H1 (cell line): ENCODE measurements around the gene F2. TPM values are rescaled to one million over a fixed set of nuclear protein-coding genes. Genes with fewer than 3 reads are reported as not detected.

ENCODE experiments used
- CTCF ChIA-PET: fragments of 300-600 bp; sonication (Branson Sonifier 250); formaldehyde crosslinking; loops from one replicate; lab custom pipeline; 2021; ENCODE audit not compliant: partially characterized antibody; lab: Charles Lee
- POLR2A ChIA-PET: fragments of 300-600 bp; sonication (Branson Sonifier 250); formaldehyde crosslinking; loops from one replicate; lab custom pipeline; 2021; ENCODE audit warnings: inconsistent platforms; ENCODE audit not compliant: partially characterized antibody; lab: Charles Lee
- DNase-seq, 2 experiments: peaks; one replicate each; pipeline versions ENCODE4 v3.0.0 to v3.0.0-alpha.2; 2010 to 2022; ENCODE audit warnings: low spot score in 2 of 2, low read depth in 1 of 2, mixed read lengths in 1 of 2
- FAIRE-seq: peaks from 2 replicates; lab custom pipeline; 2011; peaks lifted over from hg19 to GRCh38; lab: Jason Lieb, UNC
- H2AFZ ChIP-seq: 2 replicates; pipeline ENCODE4 v1.8.1; 2012; ENCODE audit warnings: low read length, inconsistent platforms
- H2AK5ac ChIP-seq: 2 replicates; pipeline ENCODE4 v1.6.1; 2013; ENCODE audit warnings: low read depth, low read length
- H2BK120ac ChIP-seq: replicated peaks from 2 replicates; pipeline ENCODE3; 2013; ENCODE audit warnings: low read depth, low read length, inconsistent platforms
- H2BK12ac ChIP-seq: 2 replicates; pipeline ENCODE4 v1.6.1; 2013; ENCODE audit warnings: low read depth, low read length
- H2BK15ac ChIP-seq: 2 replicates; pipeline ENCODE4 v1.6.1; 2013; ENCODE audit warnings: low read length
- H2BK20ac ChIP-seq: 2 replicates; pipeline ENCODE4 v1.6.1; 2013; ENCODE audit warnings: low read length
- H2BK5ac ChIP-seq: 2 replicates; pipeline ENCODE4 v1.6.1; 2013; ENCODE audit warnings: low read depth, low read length
- H3K14ac ChIP-seq: 2 replicates; pipeline ENCODE4 v1.6.1; 2013; ENCODE audit warnings: inconsistent platforms; ENCODE audit not compliant: insufficient read length
- H3K18ac ChIP-seq: 2 replicates; pipeline ENCODE4 v1.6.1; 2013; ENCODE audit warnings: low read length; ENCODE audit errors: extremely low read depth
- H3K23ac ChIP-seq: 2 replicates; pipeline ENCODE4 v1.6.1; 2013; ENCODE audit warnings: inconsistent platforms; ENCODE audit not compliant: insufficient read length
- H3K23me2 ChIP-seq: 2 replicates; pipeline ENCODE4 v1.6.1; 2013; ENCODE audit warnings: low read depth, low read length
- H3K27ac ChIP-seq: 2 replicates; pipeline ENCODE4 v1.6.1; 2011; ENCODE audit warnings: low read depth, low read length, inconsistent platforms
- H3K27me3 ChIP-seq, 4 experiments: replicated peaks in 1 of 4; 1 replicate in 1 of 4; 2 replicates in 3 of 4; pipeline versions ENCODE4 v1.6.1 to v1.8.1; 2011 to 2013; ENCODE audit warnings: low read length in 3 of 4, mild to moderate bottlenecking in 3 of 4, inconsistent platforms in 2 of 4, mixed read lengths in 2 of 4, moderate library complexity in 1 of 4; ENCODE audit not compliant: control insufficient read depth in 3 of 4, insufficient read depth in 3 of 4; ENCODE audit errors: extremely low read depth in 1 of 4
- H3K36me3 ChIP-seq, 4 experiments: 2 replicates each; pipeline versions ENCODE4 v1.6.1 to v1.8.1; 2011 to 2013; ENCODE audit warnings: mild to moderate bottlenecking in 4 of 4, low read length in 3 of 4, moderate library complexity in 2 of 4, control low read depth in 1 of 4, inconsistent platforms in 1 of 4; ENCODE audit not compliant: insufficient read depth in 4 of 4, control insufficient read depth in 2 of 4
- H3K4ac ChIP-seq: replicated peaks from 2 replicates; pipeline ENCODE3; 2013; ENCODE audit warnings: low read length, low read depth, mixed read lengths, inconsistent platforms; ENCODE audit not compliant: insufficient read length
- H3K4me1 ChIP-seq, 4 experiments: replicated peaks in 1 of 4; 1 replicate in 1 of 4; 2 replicates in 3 of 4; pipeline versions ENCODE4 v1.6.1 to v1.8.1; 2011 to 2013; ENCODE audit warnings: low read length in 3 of 4, inconsistent platforms in 2 of 4, mixed read lengths in 1 of 4; ENCODE audit not compliant: insufficient read depth in 4 of 4, control insufficient read depth in 3 of 4
- H3K4me2 ChIP-seq, 2 experiments: 2 replicates each; pipeline versions ENCODE4 v1.6.1 to v1.8.1; 2011 to 2013; ENCODE audit warnings: low read depth in 2 of 2, low read length in 2 of 2, control low read depth in 1 of 2, inconsistent platforms in 1 of 2, mild to moderate bottlenecking in 1 of 2; ENCODE audit not compliant: insufficient read depth in 1 of 2
- H3K4me3 ChIP-seq, 4 experiments: fragments of 200-600, 300-600 bp in 1 of 4; sonication (generic), shearing (Covaris generic), sonication (Bioruptor Twin) in 1 of 4; 2 replicates each; pipeline versions ENCODE4 v1.5.1 to v1.8.1; 2011 to 2016; ENCODE audit warnings: low read length in 4 of 4, low read depth in 3 of 4, control low read depth in 2 of 4, inconsistent platforms in 2 of 4, mild to moderate bottlenecking in 2 of 4, mixed read lengths in 1 of 4, moderate library complexity in 1 of 4; ENCODE audit not compliant: insufficient read depth in 2 of 4; ENCODE audit errors: extremely low read depth in 1 of 4
- H3K56ac ChIP-seq: replicated peaks from 2 replicates; pipeline ENCODE3; 2013; ENCODE audit warnings: low read depth, mild to moderate bottlenecking, mixed read lengths, low read length, inconsistent platforms; ENCODE audit not compliant: insufficient read length
- H3K79me1 ChIP-seq: 2 replicates; pipeline ENCODE4 v1.6.1; 2013; ENCODE audit warnings: low read depth, low read length, control low read depth
- H3K79me2 ChIP-seq, 2 experiments: 2 replicates each; pipeline versions ENCODE4 v1.6.1 to v1.8.1; 2012 to 2013; ENCODE audit warnings: low read length in 2 of 2, mild to moderate bottlenecking in 2 of 2, inconsistent platforms in 1 of 2; ENCODE audit not compliant: insufficient read depth in 2 of 2, control insufficient read depth in 1 of 2
- H3K9ac ChIP-seq, 4 experiments: replicated peaks in 1 of 4; 1 replicate in 1 of 4; 2 replicates in 3 of 4; pipeline versions ENCODE4 v1.6.1 to v1.8.1; 2011 to 2013; ENCODE audit warnings: low read depth in 3 of 4, low read length in 3 of 4, control low read depth in 2 of 4, mild to moderate bottlenecking in 2 of 4, moderate library complexity in 2 of 4, inconsistent platforms in 1 of 4; ENCODE audit errors: extremely low read depth in 1 of 4
- H3K9me3 ChIP-seq, 2 experiments: 2 replicates each; pipeline versions ENCODE4 v1.6.1 to v1.8.1; 2012 to 2013; ENCODE audit warnings: mild to moderate bottlenecking in 2 of 2, moderate library complexity in 2 of 2, control low read depth in 1 of 2, inconsistent platforms in 1 of 2, low read depth in 1 of 2, low read length in 1 of 2, mixed read lengths in 1 of 2; ENCODE audit not compliant: insufficient read depth in 2 of 2
- H4K20me1 ChIP-seq, 2 experiments: replicated peaks in 1 of 2; 2 replicates each; pipeline versions ENCODE3 to v1.8.1; 2011 to 2013; ENCODE audit warnings: inconsistent platforms in 2 of 2, low read length in 2 of 2, mild to moderate bottlenecking in 1 of 2; ENCODE audit not compliant: insufficient read depth in 2 of 2, control insufficient read depth in 1 of 2
- H4K5ac ChIP-seq: 2 replicates; pipeline ENCODE4 v1.6.1; 2013; ENCODE audit warnings: low read length, low read depth, mixed read lengths, inconsistent platforms; ENCODE audit not compliant: insufficient read length
- H4K8ac ChIP-seq: 2 replicates; pipeline ENCODE4 v1.8.0; 2013; ENCODE audit warnings: mild to moderate bottlenecking, moderate library complexity, low read length, inconsistent platforms; ENCODE audit not compliant: insufficient read depth; ENCODE audit errors: extremely low read depth
- H4K91ac ChIP-seq: replicated peaks from 2 replicates; pipeline ENCODE3; 2013; ENCODE audit warnings: low read length, mixed read lengths, inconsistent platforms; ENCODE audit not compliant: insufficient read length
- CEBPB ChIP-seq: IDR thresholded peaks from 2 replicates; pipeline ENCODE4 v1.6.1; 2012; ENCODE audit warnings: low read depth, low read length
- CTBP2 ChIP-seq: IDR thresholded peaks from 2 replicates; pipeline ENCODE4 v1.7.0; 2011; ENCODE audit warnings: borderline replicate concordance, mild to moderate bottlenecking, moderate library complexity, mixed read lengths, low read length; ENCODE audit not compliant: insufficient read depth, insufficient read length
- GABPA ChIP-seq: IDR thresholded peaks from 2 replicates; pipeline ENCODE4 v1.6.1; 2011; ENCODE audit warnings: mild to moderate bottlenecking, low read length, moderate library complexity, borderline replicate concordance; ENCODE audit not compliant: insufficient read depth
- JUND ChIP-seq: IDR thresholded peaks from 2 replicates; pipeline ENCODE4 v1.6.1; 2011; ENCODE audit warnings: mild to moderate bottlenecking, improper control_type of control experiment, low read length
- KDM4A ChIP-seq: IDR thresholded peaks from one replicate; pipeline ENCODE4 v1.7.1; 2012; ENCODE audit warnings: low read depth, mild to moderate bottlenecking, moderate library complexity, low read length, inconsistent platforms; ENCODE audit not compliant: severe bottlenecking
- NANOG ChIP-seq: IDR thresholded peaks from 2 replicates; pipeline ENCODE4 v1.6.1; 2011; ENCODE audit warnings: low read length, low read depth, mild to moderate bottlenecking, inconsistent platforms; ENCODE audit not compliant: insufficient read depth, poor library complexity, severe bottlenecking
- POLR2A ChIP-seq, 2 experiments: IDR thresholded peaks; 1 replicate in 1 of 2; 2 replicates in 1 of 2; pipeline ENCODE4 v1.6.1; 2011; ENCODE audit warnings: low read depth in 2 of 2, low read length in 2 of 2, mild to moderate bottlenecking in 2 of 2; ENCODE audit errors: control extremely low read depth in 1 of 2
- RAD21 ChIP-seq, 2 experiments: IDR thresholded peaks in 1 of 2; conservative IDR thresholded peaks in 1 of 2; 2 replicates each; pipeline ENCODE4 v1.6.1; 2011; ENCODE audit warnings: low read depth in 2 of 2, low read length in 2 of 2, improper control_type of control experiment in 1 of 2, inconsistent platforms in 1 of 2, mild to moderate bottlenecking in 1 of 2, moderate library complexity in 1 of 2
- RFX5 ChIP-seq: IDR thresholded peaks from 2 replicates; pipeline ENCODE4 v1.6.1; 2011; ENCODE audit warnings: low read depth, low read length, improper control_type of control experiment, borderline replicate concordance
- RXRA ChIP-seq: IDR thresholded peaks from 2 replicates; pipeline ENCODE4 v1.6.1; 2011; ENCODE audit warnings: low read depth, mild to moderate bottlenecking, low read length, moderate library complexity; ENCODE audit not compliant: insufficient read depth
- SP2 ChIP-seq: IDR thresholded peaks from 2 replicates; pipeline ENCODE4 v1.6.1; 2012; ENCODE audit warnings: mild to moderate bottlenecking, low read length, inconsistent platforms
- SRF ChIP-seq: IDR thresholded peaks from 2 replicates; pipeline ENCODE4 v1.6.1; 2011; ENCODE audit warnings: mild to moderate bottlenecking, low read depth, low read length, moderate library complexity
- TAF7 ChIP-seq: optimal IDR thresholded peaks from 2 replicates; pipeline ENCODE3; 2011; ENCODE audit warnings: low read depth, mild to moderate bottlenecking, inconsistent platforms, low read length, moderate library complexity, borderline replicate concordance
- TCF12 ChIP-seq: IDR thresholded peaks from 2 replicates; pipeline ENCODE4 v1.6.1; 2011; ENCODE audit warnings: low read depth, mild to moderate bottlenecking, low read length
- WGBS, 2 experiments: shearing (Covaris generic) in 1 of 2; methylation state at CpG; one replicate each; pipeline versions ENCODE4 v1.1.6 to v1.1.7; 2013 to 2015; ENCODE audit warnings: low lambda C conversion rate in 2 of 2, mixed read lengths in 2 of 2, inconsistent platforms in 1 of 2, low coverage in 1 of 2, missing lambda C conversion rate in 1 of 2; ENCODE audit not compliant: insufficient replicate concordance in 2 of 2, insufficient coverage in 1 of 2, insufficient read length in 1 of 2; ENCODE audit errors: extremely low coverage in 1 of 2, missing lambda C conversion rate in 1 of 2; 5-methylcytosine and 5-hydroxymethylcytosine counted together
- polyA plus RNA-seq, 7 experiments: library from polyadenylated mRNA; depleted of rRNA in 3 of 7; stranded (reverse) in 5 of 7; unstranded in 2 of 7; fragments of >200 nt in 5 of 7; fragments of 200-250 nt in 2 of 7; gene quantifications; 1 replicate in 5 of 7; 2 replicates in 1 of 7; 4 replicates in 1 of 7; pipeline versions ENCODE4 v1.2.1 to v1.2.3, GENCODE V29; 2011 to 2013; ENCODE audit warnings: missing spikeins in 2 of 7, mixed read lengths in 2 of 7
- total RNA-seq: library from RNA; stranded (reverse); fragmentation: NEBNext Ultra II Directional; extraction: Animal tissue kit (Norgen Biotek cat#: 25700); gene quantifications from 2 replicates; pipeline ENCODE4 v1.2.1, GENCODE V29; 2021

Gene F2
- total and polyA plus RNA-seq, 2 of the 8 experiments (the other 6 are each of a cell fraction or from before 2014, with no cell fraction given): 0.11 TPM; not detected in 1

DNA sequence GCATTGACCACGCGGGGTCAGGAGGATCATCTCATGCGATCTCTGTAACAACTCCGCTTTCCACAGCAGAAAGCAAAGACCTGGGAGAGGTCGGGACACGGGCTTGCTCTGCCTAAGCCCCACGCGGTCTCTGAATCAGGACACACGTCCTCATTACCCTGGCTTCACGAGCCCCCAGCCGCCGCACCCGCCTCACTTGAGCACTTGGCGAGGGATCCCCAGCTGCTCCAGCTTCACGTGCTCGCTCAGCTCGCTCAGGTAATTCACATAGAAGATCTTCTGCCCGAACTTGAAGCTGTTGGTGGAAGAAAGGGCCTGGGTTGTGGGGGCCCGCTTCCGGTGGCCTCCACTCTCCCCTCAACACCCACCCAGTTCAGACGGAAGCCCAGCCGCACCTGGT is 38.2 kb upstream of the F2 start:
- H3K56ac ChIP-seq: no peak overlapping the region
- no peak overlapping the region for H3K4ac ChIP-seq
- H4K91ac ChIP-seq: no peak overlapping the region
- no peak overlapping the region for H3K9ac ChIP-seq
- no peak overlapping the region for H3K23ac ChIP-seq
- H3K23me2 ChIP-seq: no peaks in the 10 kb centered on the region
- H4K5ac ChIP-seq: no peak overlapping the region
- peaks cover 0 to 1% of the 10 kb centered on the region in 2 experiments for H4K20me1 ChIP-seq
- no peak overlapping the region for H2AK5ac ChIP-seq
- ChIA-PET CTCF (interaction anchor here (0.6 to 7.5 kb wide), 2 partner anchors 11 to 145 kb away, joined by 4 to 36 read pairs; no protein-coding TSS in a partner anchor), POLR2A (interaction anchor here (1.2 to 2.3 kb wide), 2 partner anchors 16 to 20 kb away, joined by 3 to 6 read pairs; partner anchors contain the start of genes ARHGAP1 and ZNF408)
- no peak overlapping the region for H2BK20ac ChIP-seq
- H3K4me2 ChIP-seq: no peak overlapping the region
- DNase-seq: no peak
- no peak overlapping the region for H3K18ac ChIP-seq
- H3K79me2 ChIP-seq: no peaks in the 10 kb centered on the region
- no peak overlapping the region for H2BK5ac ChIP-seq
- H3K14ac ChIP-seq: no peak overlapping the region
- no peaks in the 10 kb centered on the region for H3K79me1 ChIP-seq
- peaks cover 0 to 11% (median 3%) of the 10 kb centered on the region in 4 experiments; a peak in 4 of 8 replicates for H3K36me3 ChIP-seq
- no peak overlapping the region for H3K27ac ChIP-seq
- 91% methylated on average over 20 of the region's 22 CpGs; no CpG with 5 or more reads in 1 of the 2 experiments for WGBS, 2 experiments
- no peak for FAIRE-seq
- H3K27me3 ChIP-seq: no peaks in the 10 kb centered on the region
- no peaks in the 10 kb centered on the region for H3K9me3 ChIP-seq
- no peak overlapping the region for H2BK12ac ChIP-seq
- H4K8ac ChIP-seq: peak overlapping the region; percentile 25
- H2AFZ ChIP-seq: no peak overlapping the region
- no peaks in the 10 kb centered on the region for H3K4me1 ChIP-seq
- H2BK15ac ChIP-seq: no peak overlapping the region
- H2BK120ac ChIP-seq: no peak overlapping the region
- H3K4me3 ChIP-seq: no peak overlapping the region
- no peak for TF ChIP-seq POLR2A (IDR thresholded peaks at IDR 0.05; ENCODE audit: control extremely low read depth in 1 of 2, low read depth in 2 of 2, low read length in 2 of 2)
- no peak for TF ChIP-seq TCF12
- no peak for TF ChIP-seq RXRA
- TF ChIP-seq RFX5: no peak
- TF ChIP-seq GABPA: no peak
- TF ChIP-seq CTBP2: no peak
- no peak for TF ChIP-seq CEBPB
- no peak for TF ChIP-seq RAD21 (IDR thresholded peaks at IDR 0.05 in 1 of 2, conservative IDR thresholded peaks at IDR 0.05 in 1 of 2; ENCODE audit: low read depth in 2 of 2, low read length in 2 of 2)
- TF ChIP-seq SRF: no peak
- no peak for TF ChIP-seq TAF7
- TF ChIP-seq NANOG: no peak
- no peak for TF ChIP-seq KDM4A
- TF ChIP-seq SP2: no peak
- TF ChIP-seq JUND: no peak
